Measurements from ENCODE around the gene FKBP4. TPM values are rescaled to one million over a fixed set of nuclear protein-coding genes. Genes with fewer than 3 reads are reported as not detected.
"Not testable (repeated sequence)": the region's sequence is repeated elsewhere in the genome, so short reads cannot be mapped to it uniquely, and the experiment has no call there.

The FKBP4 gene
- total RNA-seq, 2 donors from 2014 or later = 41.9 to 44.9 TPM

DNA sequence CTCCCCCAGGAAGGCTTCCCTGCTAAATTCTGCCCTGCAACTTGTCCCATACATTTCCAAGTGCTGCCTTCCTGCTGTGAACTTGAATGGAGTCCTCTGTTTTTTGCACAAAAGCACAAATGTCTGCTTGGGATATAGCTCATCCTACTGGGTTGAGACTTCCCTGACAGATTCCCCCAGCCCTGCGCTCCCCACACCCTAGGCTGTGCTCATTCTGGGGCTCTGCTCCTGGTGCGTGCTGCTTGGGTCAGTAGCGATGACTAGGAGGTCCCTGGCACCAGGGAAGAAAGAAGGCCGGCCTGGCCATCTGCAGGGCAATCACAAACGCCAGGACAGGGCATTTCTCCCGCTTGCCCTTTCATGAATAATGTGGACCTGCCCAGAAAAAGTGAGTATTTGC, 29.2 kb upstream of the FKBP4 start:
- no peaks in the 10 kb centered on the region for H3K4me1 Mint-ChIP-seq
- DNase-seq (no peak), ATAC-seq (no peak)
- H3K9me3 ChIP-seq (ENCODE audit: control insufficient read depth, low read length, poor library complexity, severe bottlenecking) = no peaks in the 10 kb centered on the region
- H3K4me3 Mint-ChIP-seq = no peak overlapping the region
- peaks cover 12% of the 10 kb centered on the region for H3K27me3 Mint-ChIP-seq
- H3K36me3 Mint-ChIP-seq (ENCODE audit: low read depth) = peaks cover 3% of the 10 kb centered on the region
- H3K27ac Mint-ChIP-seq = no peak overlapping the region

DNA sequence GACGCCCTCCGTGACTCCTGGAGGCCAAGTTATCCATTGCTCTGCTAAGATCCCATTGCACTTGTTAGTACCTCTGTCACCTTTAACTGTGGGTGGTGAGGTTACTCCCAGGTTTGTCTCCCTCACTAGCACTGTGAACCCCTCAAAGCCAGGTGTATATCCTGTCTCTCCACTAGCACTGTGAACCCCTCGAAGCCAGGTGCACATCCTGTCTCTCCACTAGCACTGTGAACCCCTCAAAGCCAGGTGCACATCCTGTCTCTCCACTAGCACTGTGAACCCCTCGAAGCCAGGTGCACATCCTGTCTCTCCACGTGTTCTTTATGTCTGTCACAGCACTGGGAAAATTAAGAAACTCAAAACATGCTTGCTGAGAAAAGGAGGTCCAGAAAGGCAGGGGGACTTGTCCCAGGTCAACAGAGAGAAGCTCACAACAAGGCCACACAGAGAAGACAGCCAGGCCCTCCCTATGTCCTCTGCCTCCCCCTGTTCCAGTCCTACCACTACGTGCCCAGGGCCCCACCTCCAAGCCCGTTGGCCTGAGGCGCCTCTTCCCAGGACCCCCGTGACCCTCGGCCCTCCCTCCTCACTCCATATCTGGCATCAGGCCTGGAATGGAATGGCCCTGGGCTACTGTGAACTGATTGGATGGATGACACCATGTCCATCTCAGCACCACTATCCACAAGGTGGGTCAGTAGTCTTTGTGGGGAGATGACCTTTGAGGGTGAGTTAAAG, 26.4 kb upstream of the FKBP4 start:
- no peak for DNase-seq
- ATAC-seq = no peak
- no peaks in the 10 kb centered on the region for H3K36me3 Mint-ChIP-seq (ENCODE audit: low read depth)
- no peaks in the 10 kb centered on the region for H3K9me3 ChIP-seq (ENCODE audit: control insufficient read depth, low read length, poor library complexity, severe bottlenecking)
- no peak overlapping the region for H3K4me3 Mint-ChIP-seq
- H3K4me1 Mint-ChIP-seq = no peaks in the 10 kb centered on the region
- H3K27ac Mint-ChIP-seq = no peak overlapping the region
- peaks cover 6% of the 10 kb centered on the region for H3K27me3 Mint-ChIP-seq

DNA sequence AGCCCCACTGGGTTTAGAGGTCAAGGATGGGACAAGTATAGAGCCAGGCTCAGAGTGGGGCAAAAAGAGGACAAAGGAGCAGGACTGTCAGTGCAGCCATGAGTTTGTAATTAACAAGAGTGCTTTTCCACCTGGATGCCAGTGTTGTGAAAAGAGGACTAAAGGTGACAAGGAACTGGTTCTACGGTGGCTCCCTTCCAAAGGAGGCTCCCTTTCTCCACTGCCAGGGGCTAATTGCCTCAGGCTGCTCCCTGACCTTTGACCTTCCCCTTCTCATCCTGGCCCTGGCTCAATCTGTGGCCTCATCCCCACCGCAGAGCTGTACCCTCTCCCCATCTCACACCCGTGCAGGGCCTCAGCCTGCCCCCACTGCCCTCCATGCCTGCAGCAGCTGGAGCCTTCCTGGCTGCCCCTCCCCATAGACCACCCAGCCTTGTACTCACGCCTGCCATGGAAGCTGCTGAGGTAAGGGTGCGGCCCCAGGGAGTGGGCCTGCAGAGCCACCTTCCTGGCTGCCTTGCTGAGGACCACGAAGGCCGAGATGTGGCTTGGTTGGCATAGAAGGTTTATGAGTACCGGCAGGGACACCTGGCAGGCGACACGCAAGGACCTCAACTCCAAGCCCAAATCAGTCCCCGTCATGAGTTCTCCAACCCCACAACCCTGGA, 24.8 kb upstream of the FKBP4 start:
- Mint-ChIP-seq H3K27ac (no peak overlapping the region), H3K27me3 (peaks cover 6% of the 10 kb centered on the region)

DNA sequence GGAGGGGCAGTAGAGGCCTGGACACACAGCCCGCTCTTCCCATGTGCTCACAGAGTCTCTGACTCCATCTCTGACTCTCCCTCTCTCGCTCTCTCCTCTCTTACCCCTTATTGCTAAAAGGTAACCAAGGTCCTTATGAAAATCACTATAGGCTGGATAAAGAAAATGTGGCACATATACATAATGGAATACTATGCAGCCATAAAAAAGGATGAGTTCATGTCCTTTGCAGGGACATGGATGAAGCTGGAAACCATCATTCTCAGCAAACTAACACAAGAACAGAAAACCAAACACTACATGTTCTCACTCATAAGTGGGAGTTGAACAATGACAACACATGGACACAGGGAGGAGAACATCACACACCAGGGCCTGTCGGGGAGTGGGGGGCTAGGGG, 24.2 kb upstream of the FKBP4 start:
- not testable (repeated sequence) for H3K27ac Mint-ChIP-seq; H3K4me3 Mint-ChIP-seq; ATAC-seq; H3K9me3 ChIP-seq (ENCODE audit: control insufficient read depth, low read length, poor library complexity, severe bottlenecking); DNase-seq; H3K36me3 Mint-ChIP-seq (ENCODE audit: low read depth); H3K27me3 Mint-ChIP-seq; H3K4me1 Mint-ChIP-seq

More for the DNA sequence above, 24.8 kb upstream of the FKBP4 start:
- Mint-ChIP-seq H3K4me3 (no peak overlapping the region), H3K4me1 (peaks cover 4% of the 10 kb centered on the region), H3K36me3 (ENCODE audit: low read depth) (no peaks in the 10 kb centered on the region)
- H3K9me3 ChIP-seq (ENCODE audit: control insufficient read depth, low read length, poor library complexity, severe bottlenecking) = no peaks in the 10 kb centered on the region
- ATAC-seq = no peak
- DNase-seq = no peak

DNA sequence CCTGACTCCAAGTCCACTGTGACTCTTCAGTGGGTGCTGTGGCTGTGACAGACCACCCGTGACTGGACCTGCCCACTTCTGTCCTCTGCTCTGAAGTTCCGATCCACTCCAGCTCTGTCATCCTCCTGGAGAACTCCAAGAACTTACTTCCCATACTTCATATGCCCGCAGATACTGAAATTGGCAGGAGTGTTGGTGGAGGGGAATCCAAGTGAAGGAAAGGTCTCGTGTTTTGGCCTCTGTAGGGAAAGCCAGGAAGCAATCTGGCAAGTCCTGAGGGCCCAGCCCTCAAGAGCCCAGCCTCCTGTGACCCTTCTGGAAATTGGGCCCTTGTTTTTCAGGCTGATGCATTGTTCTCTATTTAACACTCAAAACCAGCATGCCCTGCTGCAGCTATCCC, 22.4 kb upstream of the FKBP4 start:
- peaks cover 4% of the 10 kb centered on the region for H3K4me1 Mint-ChIP-seq
- H3K4me3 Mint-ChIP-seq = no peak overlapping the region
- H3K27ac Mint-ChIP-seq = no peak overlapping the region
- no peaks in the 10 kb centered on the region for H3K9me3 ChIP-seq (ENCODE audit: control insufficient read depth, low read length, poor library complexity, severe bottlenecking)
- H3K36me3 Mint-ChIP-seq (ENCODE audit: low read depth) = no peaks in the 10 kb centered on the region
- DNase-seq (no peak), ATAC-seq (no peak)
- no peaks in the 10 kb centered on the region for H3K27me3 Mint-ChIP-seq

DNA sequence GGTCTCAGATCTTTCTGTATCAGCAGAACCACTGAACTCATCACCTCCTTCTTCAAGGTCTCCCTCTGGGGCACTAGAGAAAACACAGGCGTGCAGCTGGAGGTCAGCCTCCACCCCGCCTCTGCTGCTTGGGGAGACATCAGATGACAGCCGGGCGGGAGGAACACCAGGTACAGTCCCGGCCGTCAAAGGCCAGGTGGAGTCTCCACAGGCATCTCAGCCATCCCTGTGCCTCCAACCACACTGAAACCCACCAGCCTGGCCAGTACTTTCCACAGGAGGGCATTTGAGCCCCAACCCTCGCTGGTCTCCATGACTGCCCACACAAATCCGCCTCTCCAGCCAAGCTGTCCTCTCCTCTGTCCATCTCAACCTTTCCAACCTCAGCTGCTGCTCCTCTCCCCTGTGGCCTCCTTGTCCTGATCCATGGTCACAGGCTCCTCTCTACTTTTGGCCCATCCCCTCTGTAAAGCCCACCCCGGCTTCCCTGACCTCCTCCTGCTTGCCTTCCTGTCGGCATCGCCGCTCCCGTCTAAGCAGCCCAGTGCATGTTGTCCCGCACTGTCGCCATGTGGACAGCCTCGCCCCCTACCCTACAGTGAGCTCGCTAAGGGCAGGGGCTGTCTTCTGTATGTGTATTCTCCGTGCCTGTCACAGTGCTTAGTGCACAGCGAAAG, 21.4 kb upstream of the FKBP4 start:
- H3K9me3 ChIP-seq (ENCODE audit: control insufficient read depth, low read length, poor library complexity, severe bottlenecking) = no peaks in the 10 kb centered on the region
- ATAC-seq = no peak
- Mint-ChIP-seq H3K27me3 (no peaks in the 10 kb centered on the region), H3K27ac (peak overlapping the region; percentile 83), H3K36me3 (ENCODE audit: low read depth) (no peaks in the 10 kb centered on the region), H3K4me1 (peaks cover 4% of the 10 kb centered on the region), H3K4me3 (no peak overlapping the region)
- no peak for DNase-seq

DNA sequence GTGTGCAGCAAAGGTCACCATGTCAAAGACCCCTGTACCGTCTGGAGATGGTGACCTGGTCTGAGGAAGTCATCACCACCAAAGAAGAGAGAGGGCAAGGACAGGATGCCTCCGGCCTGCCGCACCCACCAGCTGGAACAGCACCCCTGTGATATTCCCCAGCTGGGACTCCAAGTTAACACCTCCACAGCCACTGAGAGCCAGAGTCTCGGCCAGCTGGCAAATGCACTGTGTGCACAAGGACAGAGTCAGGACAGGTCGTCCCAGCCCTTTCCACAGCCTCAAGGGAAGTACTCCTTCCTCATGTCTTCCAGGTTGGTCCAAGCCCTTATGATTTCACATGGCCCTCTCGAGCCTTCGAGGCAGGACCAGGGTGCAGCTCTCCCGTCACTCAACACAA, 19.3 kb upstream of the FKBP4 start:
- no peak overlapping the region for H3K27ac Mint-ChIP-seq
- peaks cover 5% of the 10 kb centered on the region for H3K4me1 Mint-ChIP-seq
- peaks cover 9% of the 10 kb centered on the region for H3K27me3 Mint-ChIP-seq
- H3K9me3 ChIP-seq (ENCODE audit: control insufficient read depth, low read length, poor library complexity, severe bottlenecking) = no peaks in the 10 kb centered on the region
- ATAC-seq (no peak), DNase-seq (no peak)
- H3K4me3 Mint-ChIP-seq = no peak overlapping the region
- no peaks in the 10 kb centered on the region for H3K36me3 Mint-ChIP-seq (ENCODE audit: low read depth)

DNA sequence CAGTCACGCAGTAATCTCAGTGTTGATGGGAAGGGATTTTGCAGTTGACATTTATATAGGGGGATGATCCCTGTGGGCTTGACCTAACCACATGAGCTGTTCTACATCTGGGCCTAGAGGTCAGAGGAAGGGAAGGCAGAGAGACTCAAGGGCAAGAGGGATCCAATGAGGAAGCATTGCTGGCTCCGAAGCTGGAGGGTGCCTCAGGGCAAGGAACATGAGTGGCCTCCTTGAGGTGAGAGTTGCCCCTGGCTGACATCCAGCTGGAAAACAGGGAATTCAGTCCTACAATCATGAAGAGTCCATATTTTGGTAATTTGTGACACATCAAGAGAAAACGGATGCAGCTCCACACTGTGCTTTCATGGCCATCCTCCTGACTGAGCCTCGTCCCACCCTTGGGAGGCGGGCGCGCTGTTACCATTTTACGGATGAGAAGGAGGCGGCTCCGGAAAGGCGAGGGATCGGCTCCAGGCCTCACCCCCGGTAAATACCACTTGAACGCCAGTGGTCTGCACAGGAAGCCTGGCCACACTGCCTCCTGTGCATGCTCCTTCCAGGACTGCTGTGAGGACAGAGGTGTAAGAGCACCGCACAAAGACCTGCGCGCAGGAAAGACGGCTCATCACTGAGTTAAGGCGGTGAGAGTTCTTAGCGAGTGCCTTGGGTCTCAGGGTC, 18.5 kb upstream of the FKBP4 start:
- peaks cover 9% of the 10 kb centered on the region for H3K27me3 Mint-ChIP-seq
- H3K4me1 Mint-ChIP-seq = peaks cover 6% of the 10 kb centered on the region
- no peak overlapping the region for H3K4me3 Mint-ChIP-seq
- H3K9me3 ChIP-seq (ENCODE audit: control insufficient read depth, low read length, poor library complexity, severe bottlenecking) = no peaks in the 10 kb centered on the region
- DNase-seq (no peak), ATAC-seq (no peak)
- H3K36me3 Mint-ChIP-seq (ENCODE audit: low read depth) = no peaks in the 10 kb centered on the region
- no peak overlapping the region for H3K27ac Mint-ChIP-seq

DNA sequence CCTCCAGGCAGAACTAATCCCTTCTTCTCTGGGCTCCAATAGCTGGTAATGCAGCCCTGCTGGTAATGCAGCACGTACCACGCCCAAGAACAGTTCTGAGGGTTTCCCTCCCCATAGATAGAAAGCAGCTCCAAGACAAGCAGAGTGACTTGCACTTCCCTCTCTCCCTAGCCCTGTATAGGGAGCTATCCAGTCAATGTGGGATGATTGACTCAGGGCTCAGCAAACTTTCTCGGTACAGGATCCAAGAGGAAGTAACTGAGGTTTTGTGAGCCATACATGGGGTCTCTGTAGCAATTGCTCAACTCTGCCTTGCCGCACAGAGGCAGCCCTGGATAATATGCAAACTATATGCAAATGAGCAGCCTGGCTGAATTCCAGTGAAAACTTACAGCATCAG, 15.5 kb upstream of the FKBP4 start:
- peaks cover 8% of the 10 kb centered on the region for H3K4me1 Mint-ChIP-seq
- H3K9me3 ChIP-seq (ENCODE audit: control insufficient read depth, low read length, poor library complexity, severe bottlenecking) = no peaks in the 10 kb centered on the region
- H3K27ac Mint-ChIP-seq = no peak overlapping the region
- ATAC-seq (no peak), DNase-seq (no peak)
- peaks cover 27% of the 10 kb centered on the region for H3K27me3 Mint-ChIP-seq
- no peak overlapping the region for H3K4me3 Mint-ChIP-seq
- no peaks in the 10 kb centered on the region for H3K36me3 Mint-ChIP-seq (ENCODE audit: low read depth)

DNA sequence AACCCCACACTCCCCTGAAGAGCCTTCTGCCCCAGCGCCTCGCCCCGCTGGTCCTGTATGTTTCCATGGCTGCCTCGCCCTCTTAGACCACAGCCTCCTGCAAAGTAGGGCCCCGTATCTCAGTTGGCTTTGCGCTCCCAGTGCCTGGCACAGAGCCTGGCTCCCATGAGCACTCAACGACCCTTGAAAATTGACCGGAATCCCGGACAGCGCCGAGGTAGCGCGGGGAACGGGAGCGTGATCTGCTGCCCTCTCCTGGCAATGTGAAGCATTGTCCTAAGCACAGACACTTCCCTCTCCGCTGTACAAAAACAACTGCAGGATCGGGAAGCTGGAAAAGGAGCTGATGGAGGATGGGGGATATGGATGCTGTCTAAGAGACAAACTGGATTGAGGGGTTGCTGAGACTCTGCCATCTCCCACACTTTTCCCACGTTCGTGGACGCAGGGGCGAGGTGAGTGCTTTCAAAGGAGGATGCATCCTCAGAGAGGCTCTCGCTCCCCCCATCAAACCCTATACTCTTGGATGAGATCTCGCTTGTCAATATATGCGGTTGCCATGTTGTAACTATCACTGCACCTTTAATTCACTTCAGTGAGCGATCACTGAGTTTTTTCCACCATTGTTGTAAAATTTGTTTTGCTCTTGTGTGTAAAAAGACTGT, 10.7 kb upstream of the FKBP4 start:
- peak overlapping the region; percentile 39 for H3K27ac Mint-ChIP-seq
- ATAC-seq = peak; percentile 84
- H3K4me1 Mint-ChIP-seq = peaks cover 8% of the 10 kb centered on the region
- peak; percentile 18 to 29 (median 24) for DNase-seq
- peak overlapping the region; percentile 86 for H3K4me3 Mint-ChIP-seq
- no peaks in the 10 kb centered on the region for H3K9me3 ChIP-seq (ENCODE audit: control insufficient read depth, low read length, poor library complexity, severe bottlenecking)
- H3K27me3 Mint-ChIP-seq = peaks cover 40% of the 10 kb centered on the region
- H3K36me3 Mint-ChIP-seq (ENCODE audit: low read depth) = peaks cover 4% of the 10 kb centered on the region

DNA sequence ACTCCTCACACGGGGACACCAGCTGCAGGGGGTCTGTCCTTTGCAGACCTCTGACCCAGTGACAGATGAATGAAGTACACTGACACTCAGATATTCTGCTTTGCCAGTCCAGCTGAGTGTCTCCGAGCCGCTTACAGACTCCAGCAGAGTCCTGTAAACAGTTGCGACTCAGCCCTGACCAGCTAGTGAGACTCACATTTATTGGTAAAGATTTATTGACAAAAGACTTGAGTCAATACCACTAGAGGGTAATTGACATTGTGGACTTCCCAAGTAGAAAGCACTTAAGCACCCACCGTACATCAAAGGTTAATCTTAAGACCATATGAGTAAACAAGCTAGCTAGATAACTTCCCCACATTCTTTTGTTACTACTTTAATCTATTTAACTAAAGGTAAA, 9.8 kb upstream of the FKBP4 start:
- Mint-ChIP-seq H3K4me1 (peaks cover 8% of the 10 kb centered on the region), H3K36me3 (ENCODE audit: low read depth) (peaks cover 4% of the 10 kb centered on the region), H3K27ac (no peak overlapping the region), H3K4me3 (no peak overlapping the region), H3K27me3 (peaks cover 35% of the 10 kb centered on the region)
- ATAC-seq (no peak), DNase-seq (no peak)
- H3K9me3 ChIP-seq (ENCODE audit: control insufficient read depth, low read length, poor library complexity, severe bottlenecking) = no peaks in the 10 kb centered on the region

DNA sequence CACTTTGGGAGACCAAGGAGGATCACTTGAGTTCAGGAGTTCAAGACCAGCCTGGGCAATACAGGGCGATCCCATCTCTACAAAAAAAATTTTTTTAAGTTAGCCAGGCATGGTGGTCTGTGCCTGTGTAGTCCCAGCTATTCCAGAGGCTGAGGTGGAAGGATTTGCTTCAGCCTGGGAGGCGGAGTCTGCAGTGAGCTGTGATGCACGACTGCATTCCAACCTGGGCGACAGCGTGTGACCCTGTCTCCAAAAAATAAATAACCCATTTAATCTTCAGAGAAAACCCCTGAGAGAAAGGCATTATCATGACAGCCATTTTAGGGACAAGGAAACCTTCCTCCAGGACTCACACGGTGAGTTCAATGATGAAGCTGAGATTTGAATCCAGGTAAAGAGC, 3.7 kb upstream of the FKBP4 start:
- Mint-ChIP-seq H3K4me1 (peaks cover 9% of the 10 kb centered on the region), H3K27ac (no peak overlapping the region), H3K36me3 (ENCODE audit: low read depth) (peaks cover 4% of the 10 kb centered on the region), H3K4me3 (no peak overlapping the region), H3K27me3 (peaks cover 4% of the 10 kb centered on the region)
- ATAC-seq (no peak), DNase-seq (no peak)
- no peaks in the 10 kb centered on the region for H3K9me3 ChIP-seq (ENCODE audit: control insufficient read depth, low read length, poor library complexity, severe bottlenecking)

Data from T-helper 17 cell (primary cell).